Measurements from ENCODE around the gene RBMXL2.

RBMXL2 gene

DNA sequence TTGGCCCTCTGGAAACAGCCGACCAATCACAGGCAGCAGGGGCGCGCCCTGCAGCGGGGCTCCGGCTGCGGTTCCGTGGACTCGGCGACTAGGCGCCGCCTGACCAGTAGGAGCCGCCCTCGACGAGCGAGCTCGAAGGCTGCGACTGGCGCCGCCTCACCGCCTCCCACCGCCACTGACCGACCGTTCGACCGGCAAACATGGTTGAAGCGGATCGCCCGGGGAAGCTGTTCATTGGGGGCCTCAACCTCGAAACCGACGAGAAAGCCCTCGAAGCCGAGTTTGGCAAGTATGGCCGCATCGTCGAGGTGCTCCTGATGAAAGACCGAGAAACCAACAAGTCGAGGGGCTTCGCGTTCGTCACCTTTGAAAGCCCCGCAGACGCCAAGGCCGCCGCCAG, at the start of gene RBMXL2:
Gene RBMXL2 (plus strand): TSS at position 78 of the 400 bp plus-strand sequence. CDS start 123 bp downstream, at position 201.
- no peak for DNase-seq

DNA sequence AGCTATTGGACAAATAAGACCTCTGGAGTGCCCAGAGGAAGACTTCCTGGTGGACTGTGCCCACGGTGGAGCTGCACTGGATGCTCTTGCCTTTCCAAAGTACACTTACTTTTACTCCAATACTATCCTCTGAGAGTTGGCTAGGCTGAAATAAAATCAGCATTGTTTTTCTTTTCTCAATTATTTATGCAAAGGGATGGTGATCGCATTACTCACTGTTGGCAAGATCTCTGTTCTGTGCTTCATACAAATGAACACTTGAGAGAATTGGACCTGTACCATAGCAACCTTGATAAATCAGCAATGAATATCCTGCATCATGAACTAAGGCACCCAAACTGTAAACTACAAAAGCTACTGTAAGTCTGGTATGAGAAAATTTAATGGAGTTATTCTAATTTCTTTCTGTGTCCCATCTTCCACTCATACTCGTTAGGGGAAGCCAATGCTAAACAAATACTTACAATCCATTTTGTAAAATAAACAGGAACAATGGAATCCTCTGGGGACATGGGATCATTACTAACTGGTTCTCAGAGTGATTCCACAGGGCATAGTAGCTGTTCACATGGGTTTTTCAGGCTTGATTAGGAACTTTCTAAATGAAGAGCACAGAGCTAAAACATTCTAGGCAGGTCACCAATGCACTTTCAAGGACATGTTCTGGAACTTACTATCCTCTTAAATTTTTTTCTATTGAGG, 42.2 kb upstream of the RBMXL2 start:
- DNase-seq = peak in 1 of 2 experiments; percentile 17

DNA sequence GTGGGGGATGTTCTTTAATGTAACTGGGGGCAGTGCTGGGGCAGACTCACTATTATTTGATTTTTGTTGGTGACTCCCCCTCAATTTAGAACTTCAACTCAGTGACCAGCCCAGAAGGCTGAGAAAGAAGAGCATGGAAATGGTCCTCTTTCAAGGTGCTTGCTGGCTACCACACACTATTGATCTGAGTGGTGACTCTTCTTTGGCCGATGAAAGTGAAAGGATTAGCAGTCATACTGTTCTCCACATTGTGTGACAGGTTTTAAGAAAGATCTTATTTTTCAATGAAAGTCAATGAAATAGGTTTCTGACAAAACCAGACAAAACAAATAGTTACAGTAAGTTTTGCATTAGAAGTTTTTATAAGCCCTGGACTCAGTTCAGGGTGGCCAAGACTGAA, 38.6 kb upstream of the RBMXL2 start:
- DNase-seq = no peak

DNA sequence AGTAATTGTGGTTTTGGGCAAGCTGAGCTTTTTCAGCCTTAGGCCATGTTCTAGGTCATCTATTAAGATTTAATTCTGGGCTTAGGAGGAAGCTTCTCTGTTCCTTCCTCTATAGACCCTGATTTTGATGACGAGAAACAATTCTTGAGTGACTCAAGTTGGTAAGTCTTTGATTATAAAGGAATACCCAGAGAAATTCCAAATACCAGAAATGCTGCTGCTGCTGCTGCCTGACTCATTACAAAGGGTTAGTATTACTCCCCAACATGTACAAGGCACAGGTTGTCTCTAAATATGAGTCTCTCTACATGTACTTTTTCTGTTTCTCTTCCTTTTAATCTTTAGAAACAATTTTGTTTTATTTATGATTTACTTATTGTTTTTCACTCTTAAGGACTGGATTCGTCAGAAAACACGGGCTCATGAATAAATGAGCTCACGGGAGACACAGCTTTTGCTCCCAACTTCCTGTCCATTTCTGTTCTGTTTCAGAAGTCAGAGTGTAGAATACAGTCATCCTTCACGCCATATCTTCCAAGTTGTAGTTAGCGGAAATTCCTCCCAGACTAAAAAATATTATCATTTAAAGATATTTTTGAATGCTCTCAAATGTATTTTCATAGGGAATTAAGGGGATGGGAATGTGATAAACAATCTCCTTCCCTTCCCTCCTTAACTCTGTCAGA, 31.8 kb upstream of the RBMXL2 start:
- DNase-seq = no peak

DNA sequence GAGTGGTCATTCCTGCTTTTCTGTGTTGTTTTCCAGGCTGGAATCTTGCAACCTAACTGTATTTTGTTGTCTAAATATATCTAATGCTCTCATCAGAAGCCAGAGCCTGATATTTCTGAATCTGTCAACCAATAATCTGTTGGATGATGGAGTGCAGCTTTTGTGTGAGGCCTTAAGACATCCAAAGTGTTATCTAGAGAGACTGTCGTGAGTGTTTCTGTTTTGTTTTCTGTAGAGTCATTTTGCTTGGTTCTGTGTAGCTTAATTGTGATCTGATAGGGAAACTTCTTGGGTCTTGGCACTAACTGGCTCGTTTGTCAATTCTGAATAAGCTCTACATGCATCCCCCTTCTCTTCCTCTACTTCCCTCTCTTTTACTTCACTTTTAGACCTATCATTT, 31.2 kb upstream of the RBMXL2 start:
- no peak for DNase-seq

DNA sequence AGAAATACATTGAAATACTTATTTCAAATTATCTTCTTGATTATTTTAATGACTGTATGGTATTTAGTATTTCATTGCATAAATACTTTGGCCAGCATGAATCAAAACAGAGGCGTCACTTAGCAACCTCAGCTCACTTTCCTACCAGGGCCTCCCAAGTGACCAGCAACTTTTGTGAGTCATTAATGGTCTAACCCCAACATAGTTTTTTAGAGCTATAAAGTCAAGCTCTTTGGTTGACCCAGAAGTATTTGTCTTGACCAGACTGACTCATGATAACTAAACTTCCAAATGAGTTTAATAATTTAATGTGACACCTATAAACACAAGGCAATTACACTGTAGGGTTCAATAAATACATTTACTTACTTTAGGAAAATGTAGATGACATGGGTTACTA, 27.9 kb upstream of the RBMXL2 start:
- no peak for DNase-seq

DNA sequence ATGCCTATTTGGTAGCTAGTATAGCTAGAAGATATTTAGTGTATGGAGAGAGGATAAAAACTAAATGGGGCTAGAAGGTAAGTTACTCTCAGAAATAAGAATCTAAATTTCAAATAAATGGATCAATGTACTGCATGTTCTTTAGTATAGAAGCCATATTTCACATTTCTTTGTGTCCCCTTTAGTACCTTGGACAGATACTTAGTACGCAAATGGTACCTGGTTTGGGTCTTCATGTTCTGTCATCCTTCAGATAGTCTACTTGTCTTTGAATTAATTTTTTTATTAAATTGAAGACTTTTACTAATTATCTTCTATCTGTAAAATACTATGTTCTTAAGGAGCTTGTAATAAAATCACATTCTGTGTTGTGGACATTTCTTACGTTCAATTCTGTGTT, 26.3 kb upstream of the RBMXL2 start:
- DNase-seq = no peak

DNA sequence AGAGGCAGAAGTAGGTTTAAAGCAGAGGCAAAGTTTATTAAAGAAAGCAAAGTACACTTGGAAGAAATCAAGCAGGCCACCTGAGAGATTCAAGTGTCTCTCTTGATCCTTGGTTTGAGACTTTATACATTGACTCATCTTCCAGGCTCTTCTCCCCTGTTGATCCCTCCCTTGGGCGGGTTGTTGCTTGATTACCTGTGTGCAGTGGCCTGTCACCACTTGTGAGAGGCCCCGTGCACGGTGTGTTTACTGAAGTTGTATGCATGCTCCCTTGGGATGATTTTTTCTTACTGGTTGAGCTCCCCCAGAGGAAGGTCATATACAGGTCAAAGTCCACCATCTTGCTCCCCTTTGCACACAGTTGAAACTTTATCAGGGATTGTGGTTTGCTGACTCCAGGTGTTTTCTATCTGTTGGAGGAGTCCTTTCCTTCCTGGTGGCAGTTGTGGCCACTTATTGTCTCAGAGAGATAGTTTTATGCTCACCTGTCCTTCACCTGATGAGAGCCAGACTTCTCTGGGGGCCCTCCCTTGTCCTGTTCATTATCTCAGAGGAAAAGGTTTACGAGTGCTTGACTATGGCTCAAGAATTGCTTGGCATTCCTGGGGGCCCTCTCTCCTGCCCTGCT, 16.3 kb upstream of the RBMXL2 start:
- peak; percentile 29 to 63 for DNase-seq

DNA sequence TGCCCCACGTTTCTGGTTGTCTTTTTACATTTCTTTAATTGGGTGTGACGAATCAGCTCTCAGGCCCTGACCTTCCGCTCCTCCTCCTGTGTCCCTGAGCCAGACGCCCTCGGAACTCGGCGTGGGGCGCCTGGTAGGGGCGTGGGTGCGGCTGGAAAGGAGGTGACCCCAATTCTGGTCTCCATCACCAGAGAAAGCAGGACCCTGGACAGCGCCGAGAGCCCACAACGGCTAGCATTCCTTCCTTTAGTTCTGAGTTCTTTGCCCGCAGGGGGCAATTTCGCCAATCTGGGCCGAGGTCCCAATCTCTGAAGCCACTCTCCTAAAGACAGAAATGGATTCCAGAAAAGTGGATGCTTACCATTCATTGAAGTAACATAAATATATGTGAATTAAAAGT, 11.7 kb upstream of the RBMXL2 start:
- DNase-seq = no peak

DNA sequence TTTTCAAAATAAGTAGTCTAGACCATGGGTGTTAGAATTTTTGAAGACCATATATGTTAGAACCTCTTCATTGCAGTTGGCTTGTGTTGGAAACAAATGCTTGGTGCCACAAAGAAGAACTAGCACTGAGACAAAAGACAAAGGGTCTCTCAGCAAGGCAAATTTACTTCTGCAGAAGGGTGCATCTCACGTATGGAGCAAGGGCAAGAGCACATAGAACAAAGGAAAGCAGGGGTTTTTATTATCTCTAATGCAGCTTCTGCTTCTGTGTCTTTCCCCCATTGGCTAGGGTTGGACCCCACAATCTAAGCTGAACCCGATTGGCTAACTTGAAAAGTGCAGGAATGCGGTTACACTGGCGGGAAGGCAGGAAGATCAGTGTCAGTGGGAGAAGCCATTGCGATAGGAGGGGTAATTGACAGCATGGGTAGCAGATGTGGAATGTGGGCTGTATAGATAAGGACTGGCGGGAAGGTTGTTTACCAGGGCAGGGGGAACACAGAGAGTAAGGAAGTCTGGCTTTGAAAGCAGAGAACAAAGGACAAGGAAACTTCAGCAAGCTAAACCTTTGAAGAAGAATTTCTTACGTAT, 9.2 kb upstream of the RBMXL2 start:
- no peak for DNase-seq

DNA sequence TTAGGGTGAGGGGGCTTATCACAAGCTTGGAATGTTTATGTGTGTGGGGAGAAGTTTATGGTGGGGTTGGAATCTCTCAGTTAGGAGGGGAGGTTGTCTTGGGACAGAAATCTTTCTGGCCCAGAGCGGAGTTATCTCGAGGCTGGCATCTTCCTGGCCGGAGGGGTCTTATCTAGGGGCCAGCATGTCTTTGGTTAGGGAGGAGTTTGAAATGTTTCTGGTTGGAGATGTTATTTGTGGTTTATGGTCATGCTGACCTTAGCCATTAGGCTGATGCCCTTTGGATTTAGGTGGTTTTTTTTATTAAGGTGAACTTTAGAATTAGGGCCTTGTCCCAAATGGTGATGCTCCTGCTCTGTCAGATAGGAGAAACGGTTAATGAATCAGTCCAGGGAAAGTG, 7.9 kb upstream of the RBMXL2 start:
- no peak for DNase-seq

DNA sequence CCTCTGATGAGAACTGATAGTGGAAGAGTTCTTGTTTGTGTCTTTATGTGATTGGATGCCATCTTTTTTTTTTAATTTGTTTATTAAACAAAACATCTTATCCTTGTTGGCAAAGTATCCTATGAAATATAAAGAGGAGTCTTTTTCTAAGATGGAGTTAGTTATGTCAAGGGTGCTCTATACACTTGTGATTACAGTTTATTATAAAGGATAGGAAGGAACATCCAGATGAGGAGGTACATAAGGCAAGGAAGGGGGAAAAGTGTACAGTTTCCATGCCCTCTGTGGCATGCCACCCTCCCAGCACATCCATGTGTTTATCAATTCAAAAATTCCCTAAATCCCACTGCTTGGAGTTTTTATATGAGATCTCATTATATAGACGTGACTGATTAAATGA, 7.4 kb upstream of the RBMXL2 start:
- no peak for DNase-seq

DNA sequence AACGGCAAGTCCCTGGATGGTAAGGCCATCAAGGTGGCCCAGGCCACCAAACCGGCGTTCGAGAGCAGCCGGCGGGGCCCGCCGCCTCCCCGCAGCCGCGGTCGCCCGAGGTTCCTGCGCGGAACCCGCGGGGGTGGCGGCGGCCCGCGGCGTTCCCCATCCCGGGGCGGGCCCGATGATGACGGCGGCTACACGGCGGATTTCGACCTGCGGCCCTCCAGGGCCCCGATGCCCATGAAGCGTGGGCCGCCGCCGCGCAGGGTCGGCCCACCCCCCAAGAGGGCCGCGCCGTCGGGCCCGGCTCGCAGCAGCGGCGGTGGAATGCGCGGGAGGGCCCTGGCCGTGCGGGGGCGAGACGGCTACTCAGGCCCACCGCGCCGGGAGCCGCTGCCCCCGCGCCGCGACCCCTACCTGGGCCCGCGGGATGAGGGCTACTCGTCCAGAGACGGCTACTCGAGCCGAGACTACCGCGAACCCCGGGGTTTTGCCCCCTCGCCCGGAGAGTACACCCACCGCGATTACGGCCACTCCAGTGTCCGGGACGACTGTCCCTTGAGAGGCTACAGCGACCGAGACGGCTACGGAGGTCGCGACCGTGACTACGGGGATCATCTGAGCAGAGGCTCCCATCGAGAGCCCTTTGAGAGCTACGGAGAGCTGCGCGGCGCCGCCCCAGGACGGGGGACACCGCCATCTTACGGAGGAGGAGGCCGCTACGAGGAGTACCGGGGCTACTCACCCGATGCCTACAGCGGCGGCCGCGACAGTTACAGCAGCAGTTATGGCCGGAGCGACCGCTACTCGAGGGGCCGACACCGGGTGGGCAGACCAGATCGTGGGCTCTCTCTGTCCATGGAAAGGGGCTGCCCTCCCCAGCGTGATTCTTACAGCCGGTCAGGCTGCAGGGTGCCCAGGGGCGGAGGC, 792 bp downstream of the RBMXL2 start:
- no peak for DNase-seq

DNA sequence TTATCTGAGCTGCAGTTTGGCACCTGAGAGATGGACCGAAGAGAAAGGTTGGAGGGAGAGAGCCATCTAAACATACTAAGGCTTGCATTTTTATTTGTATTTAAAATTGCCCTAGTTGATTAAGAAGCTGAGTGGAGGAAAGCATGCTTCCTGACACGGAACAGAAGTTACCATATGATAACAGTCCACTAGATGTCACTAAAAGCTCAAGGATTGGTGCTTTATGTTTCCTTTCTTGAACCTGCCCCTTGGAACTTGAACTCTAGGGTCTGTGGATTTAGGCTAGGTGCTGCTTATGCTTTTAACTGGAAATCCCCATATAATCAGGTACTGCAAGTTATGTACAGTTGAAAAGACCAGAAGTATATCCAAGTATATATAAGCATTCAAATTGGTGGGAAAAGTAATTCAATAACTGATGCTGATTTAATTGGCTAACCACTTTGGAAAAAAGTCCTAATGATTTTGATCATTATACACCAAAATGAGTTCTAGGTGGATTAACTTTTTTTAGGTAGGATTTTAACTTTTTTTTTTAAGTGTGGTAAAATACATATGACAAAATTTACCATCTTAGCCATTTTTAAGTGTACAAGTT, 9.5 kb downstream of the RBMXL2 start:
- peak; percentile 60 to 64 for DNase-seq

DNA sequence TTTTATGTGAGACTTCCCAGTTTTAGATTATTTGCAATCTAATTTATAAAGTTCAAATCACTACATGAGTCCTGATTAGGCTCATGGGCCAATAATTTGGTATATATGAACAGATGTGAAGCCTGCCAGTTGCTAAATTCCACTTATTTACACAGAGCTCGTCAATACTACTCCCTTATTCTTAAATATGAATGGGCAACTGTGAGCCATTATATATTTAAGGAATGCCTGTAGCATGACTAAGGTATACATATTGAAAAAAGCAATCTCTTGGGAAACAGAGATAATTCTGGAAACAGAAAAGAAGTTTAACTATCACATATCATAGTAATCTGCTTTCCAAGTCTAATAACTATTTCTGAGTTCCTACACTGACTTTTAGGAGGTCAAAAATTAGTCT, 27.0 kb downstream of the RBMXL2 start:
- no peak for DNase-seq

DNA sequence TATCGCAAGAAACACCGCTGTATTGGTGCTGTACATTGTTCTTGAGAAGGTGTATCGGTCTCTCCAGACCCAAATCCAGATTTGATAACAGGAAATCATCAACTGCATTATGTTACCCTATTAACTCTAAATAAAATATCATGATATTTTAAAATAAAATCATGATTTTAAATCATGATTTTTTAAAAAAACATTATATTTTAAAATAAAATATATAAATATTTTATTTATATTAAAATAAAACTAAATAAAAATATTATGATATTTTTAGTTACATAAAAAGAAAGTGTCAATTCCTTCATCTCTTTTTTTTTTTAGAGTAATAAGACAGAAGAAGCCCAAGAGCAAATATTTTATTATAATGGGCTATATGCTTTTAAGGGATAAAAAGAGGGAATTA, 27.6 kb downstream of the RBMXL2 start:
- DNase-seq = no peak

DNA sequence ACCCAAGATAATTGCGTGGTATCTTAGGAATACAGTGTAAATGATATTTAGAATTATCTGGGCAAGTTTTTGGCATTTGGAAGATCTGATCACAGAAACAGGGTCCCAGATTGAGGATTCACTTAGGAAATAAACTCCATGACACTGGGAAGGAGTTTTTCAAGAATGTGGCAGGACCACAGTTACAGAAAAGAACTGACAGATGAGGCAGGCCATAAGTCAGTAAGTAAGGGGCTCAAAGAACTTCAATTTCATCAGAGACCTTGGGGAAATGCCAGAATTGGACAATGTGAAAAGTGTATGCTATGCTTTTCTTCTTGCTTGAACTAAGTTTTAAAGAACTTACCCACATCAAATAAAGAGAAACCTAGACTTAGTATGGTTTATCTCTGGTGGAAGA, 49.3 kb downstream of the RBMXL2 start:
- no peak for DNase-seq

All from NCI-H1930 (cell line).